DOHH2 (cell line): ENCODE results near the gene FBXO11.

Source experiments
- H3F3A ChIP-seq: fragments of 200-600 bp; sonication (generic), shearing (Covaris generic); 2 replicates; pipeline ENCODE4 v1.6.0; 2016; ENCODE audit warnings: antibody characterized with exemption, mild to moderate bottlenecking; ENCODE audit not compliant: control insufficient read depth, insufficient read depth
- H3K27ac ChIP-seq: fragments of 200-600 bp; sonication (generic); 2 replicates; pipeline ENCODE4 v1.5.1; 2014; ENCODE audit warnings: low read depth, mild to moderate bottlenecking, low read length, moderate library complexity
- H3K27me3 ChIP-seq: fragments of 200-600 bp; sonication (generic); 2 replicates; pipeline ENCODE4 v1.6.1; 2014; ENCODE audit warnings: mild to moderate bottlenecking, low read length, mixed read lengths; ENCODE audit not compliant: control insufficient read depth
- H3K36me3 ChIP-seq: fragments of 200-600 bp; sonication (generic); 2 replicates; pipeline ENCODE4 v1.6.1; 2014; ENCODE audit warnings: mild to moderate bottlenecking, low read length, moderate library complexity, mixed read lengths; ENCODE audit not compliant: control insufficient read depth
- H3K4me1 ChIP-seq: fragments of 200-600 bp; sonication (generic); 2 replicates; pipeline ENCODE4 v1.6.1; 2014; ENCODE audit warnings: mild to moderate bottlenecking, low read length, mixed read lengths; ENCODE audit not compliant: control insufficient read depth
- H3K4me2 ChIP-seq: fragments of 200-600 bp; sonication (generic); 2 replicates; pipeline ENCODE4 v1.6.0; 2014; ENCODE audit warnings: mild to moderate bottlenecking, low read length, moderate library complexity
- H3K4me3 ChIP-seq: fragments of 200-600 bp; sonication (generic); 2 replicates; pipeline ENCODE4 v1.5.1; 2014; ENCODE audit warnings: mild to moderate bottlenecking, low read length, mixed read lengths
- H3K79me2 ChIP-seq: fragments of 200-600 bp; sonication (generic); 2 replicates; pipeline ENCODE4 v1.6.1; 2014; ENCODE audit warnings: mild to moderate bottlenecking, low read length, mixed read lengths; ENCODE audit not compliant: control insufficient read depth
- H3K9me2 ChIP-seq: fragments of 200-600 bp; sonication (generic); replicated peaks from 2 replicates; pipeline ENCODE4 v1.6.1; 2014; ENCODE audit warnings: mild to moderate bottlenecking, low read length, mixed read lengths; ENCODE audit not compliant: control insufficient read depth
- H3K9me3 ChIP-seq: fragments of 200-600 bp; sonication (generic); 2 replicates; pipeline ENCODE4 v1.6.1; 2014; ENCODE audit warnings: antibody characterized with exemption, low read length, mixed read lengths; ENCODE audit not compliant: control insufficient read depth, insufficient read depth
- H4K20me1 ChIP-seq: fragments of 200-600 bp; sonication (generic); 2 replicates; pipeline ENCODE4 v1.6.0; 2014; ENCODE audit warnings: low read depth, mild to moderate bottlenecking, antibody characterized with exemption, low read length, moderate library complexity; ENCODE audit not compliant: control insufficient read depth, insufficient read depth
- CTCF ChIP-seq: fragments of 200-600 bp; sonication (generic); IDR thresholded peaks from one replicate; pipeline ENCODE4 v1.5.1; 2014; ENCODE audit warnings: antibody characterized with exemption, mild to moderate bottlenecking, low read depth, low read length; ENCODE audit not compliant: poor library complexity, severe bottlenecking
- EZH2phosphoT487 ChIP-seq: fragments of 200-600 bp; sonication (generic); IDR thresholded peaks from 2 replicates; pipeline ENCODE4 v1.6.1; 2017; ENCODE audit warnings: borderline replicate concordance, mild to moderate bottlenecking, antibody characterized with exemption, low read length, moderate library complexity, mixed read lengths

Gene FBXO11

GRCh38 chr2:47777277-47777937, 128.9 kb downstream of the FBXO11 start:
- no peaks in the 10 kb centered on the region for H3K27me3 ChIP-seq
- H3K4me3 ChIP-seq = no peak overlapping the region
- H3K9me3 ChIP-seq = no peaks in the 10 kb centered on the region
- TF ChIP-seq EZH2phosphoT487 = no peak
- TF ChIP-seq CTCF = no peak
- H3K36me3 ChIP-seq = peaks cover 11% of the 10 kb centered on the region; the same call in 1 of the 2 replicates
- no peak overlapping the region for H3K27ac ChIP-seq
- H3K4me1 ChIP-seq = peaks cover 20% of the 10 kb centered on the region
- no peak overlapping the region for H3K4me2 ChIP-seq
- H3K79me2 ChIP-seq = peaks cover 14% of the 10 kb centered on the region
- H4K20me1 ChIP-seq = no peaks in the 10 kb centered on the region
- no peaks in the 10 kb centered on the region for H3K9me2 ChIP-seq
- peaks cover 13% of the 10 kb centered on the region; the same call in 1 of the 2 replicates for H3F3A ChIP-seq

GRCh38 chr2:47774567-47774966, 131.7 kb downstream of the FBXO11 start:
- no peak overlapping the region for H3K4me3 ChIP-seq
- peaks cover 15% of the 10 kb centered on the region for H3K79me2 ChIP-seq
- H3K9me2 ChIP-seq = no peaks in the 10 kb centered on the region
- H3K4me2 ChIP-seq = no peak overlapping the region
- H3K36me3 ChIP-seq = peaks cover 28% of the 10 kb centered on the region
- no peaks in the 10 kb centered on the region for H3K9me3 ChIP-seq
- no peak for TF ChIP-seq CTCF
- TF ChIP-seq EZH2phosphoT487 = no peak
- H3F3A ChIP-seq = peaks cover 8% of the 10 kb centered on the region; the same call in 1 of the 2 replicates
- H4K20me1 ChIP-seq = no peaks in the 10 kb centered on the region
- H3K27ac ChIP-seq = no peak overlapping the region
- no peaks in the 10 kb centered on the region for H3K27me3 ChIP-seq
- H3K4me1 ChIP-seq = peaks cover 22% of the 10 kb centered on the region

- H3K4me3 ChIP-seq = no peak overlapping the region
- peaks cover 34% of the 10 kb centered on the region for H3K4me1 ChIP-seq
- TF ChIP-seq CTCF (no peak), EZH2phosphoT487 (no peak)
- H3K4me2 ChIP-seq = no peak overlapping the region
- H3F3A ChIP-seq = peaks cover 5% of the 10 kb centered on the region; the same call in 1 of the 2 replicates
- no peaks in the 10 kb centered on the region for H3K9me3 ChIP-seq
- H3K79me2 ChIP-seq = peaks cover 31% of the 10 kb centered on the region
- no peaks in the 10 kb centered on the region for H4K20me1 ChIP-seq
- H3K9me2 ChIP-seq = no peaks in the 10 kb centered on the region
- no peaks in the 10 kb centered on the region for H3K27me3 ChIP-seq
- peaks cover 36% of the 10 kb centered on the region for H3K36me3 ChIP-seq
- no peak overlapping the region for H3K27ac ChIP-seq
Measured at GRCh38 chr2:47772343-47772742, 134.0 kb downstream of the FBXO11 start.
